Stomach (tissue), 9 donors: ENCODE results near the gene COL23A1. TPM values are rescaled to one million over a fixed set of nuclear protein-coding genes. Genes with fewer than 3 reads are reported as not detected.
"Not testable (repeated sequence)": the region's sequence is repeated elsewhere in the genome, so short reads cannot be mapped to it uniquely, and the experiment has no call there.

Experiments used
- DNase-seq, 2 donors: peaks; one replicate each; pipeline versions ENCODE4 v3.0.0 to v3.0.0-alpha.2; 2013 to 2019
- H3K27ac ChIP-seq, 5 donors: fragments of 200-600 bp in 4 of 5; sonication (generic) in 4 of 5; one replicate each; pipeline ENCODE4 v1.5.1; 2013 to 2019; ENCODE audit warnings: mild to moderate bottlenecking in 1 of 5, moderate library complexity in 1 of 5
- H3K27me3 ChIP-seq, 3 donors: fragments of 200-600 bp; sonication (generic); one replicate each; pipeline ENCODE4 v1.5.1; 2017 to 2019; ENCODE audit warnings: mixed run types in 1 of 3
- H3K36me3 ChIP-seq, 4 donors: fragments of 200-600 bp; sonication (generic); 1 replicate in 3 of 4; 2 replicates in 1 of 4; pipeline ENCODE4 v1.5.1; 2016 to 2019
- H3K4me1 ChIP-seq, 4 donors: fragments of 200-600 bp; sonication (generic); one replicate each; pipeline ENCODE4 v1.5.1; 2016 to 2019
- H3K4me3 ChIP-seq, 4 donors: fragments of 200-600 bp; sonication (generic) in 3 of 4; one replicate each; pipeline ENCODE4 v1.5.1; 2016 to 2019; ENCODE audit warnings: mild to moderate bottlenecking in 1 of 4
- H3K9me3 ChIP-seq, 4 donors: fragments of 200-600 bp; sonication (generic); one replicate each; pipeline ENCODE4 v1.5.1; 2016 to 2019
- EP300 ChIP-seq: sonication (generic); formaldehyde crosslinking; IDR thresholded peaks from one replicate; pipeline ENCODE4 v1.6.1; 2017; ENCODE audit warnings: antibody characterized with exemption
- POLR2A ChIP-seq, 4 donors: fragments of 450-650 bp; IDR thresholded peaks; one replicate each; pipeline ENCODE4 v1.6.1; 2016; ENCODE audit warnings: antibody characterized with exemption in 4 of 4, control low read depth in 2 of 4, mild to moderate bottlenecking in 1 of 4, moderate library complexity in 1 of 4
- POLR2AphosphoS5 ChIP-seq, 3 donors: sonication (generic); formaldehyde crosslinking; IDR thresholded peaks; one replicate each; pipeline ENCODE4 v1.6.1; 2016; ENCODE audit warnings: antibody characterized with exemption in 3 of 3
- WGBS, 5 donors: extraction: QIAGEN DNeasy Blood & Tissue Kit in 3 of 5; methylation state at CpG; one replicate each; pipeline versions ENCODE4 v1.1.5 to v1.1.7; 2013 to 2018; 5-methylcytosine and 5-hydroxymethylcytosine counted together
- intact Hi-C: fragments of 100-400 bp; cut with DNase I; formaldehyde crosslinking; loops from one replicate; pipeline ENCODE4 v1.15.1; 2023; ENCODE audit warnings: low total_unique reads
- polyA plus RNA-seq, 3 donors: library from polyadenylated mRNA; stranded (reverse); fragments of 200-250 nt; gene quantifications; one replicate each; pipeline ENCODE4 v1.2.3, GENCODE V29; 2013
- total RNA-seq, 5 donors: library from RNA; depleted of rRNA; stranded (reverse); fragments of >200 nt; gene quantifications; one replicate each; pipeline versions ENCODE4 v1.1.0 to v1.2.3, GENCODE V29; 2014 to 2016
- TF ChIP-seq, protein P1 (sequence below), 7 experiments: fragments of 450-650 bp in 4 of 7; fragments of 200-600 bp in 3 of 7; sonication (generic) in 3 of 7; IDR thresholded peaks; one replicate each; pipeline ENCODE4 v1.5.1; 2016 to 2019; ENCODE audit warnings: antibody characterized with exemption in 7 of 7, control low read depth in 2 of 7, mild to moderate bottlenecking in 1 of 7
- donor health status: healthy with polysubstance abuse.
- donor health status: Bipolar disorder and iron deficiency.
- donor health status: healthy.

Gene COL23A1
- total and polyA plus RNA-seq, 8 donors, result under 0.01 to 7.0 (median 1.4) TPM

DNA sequence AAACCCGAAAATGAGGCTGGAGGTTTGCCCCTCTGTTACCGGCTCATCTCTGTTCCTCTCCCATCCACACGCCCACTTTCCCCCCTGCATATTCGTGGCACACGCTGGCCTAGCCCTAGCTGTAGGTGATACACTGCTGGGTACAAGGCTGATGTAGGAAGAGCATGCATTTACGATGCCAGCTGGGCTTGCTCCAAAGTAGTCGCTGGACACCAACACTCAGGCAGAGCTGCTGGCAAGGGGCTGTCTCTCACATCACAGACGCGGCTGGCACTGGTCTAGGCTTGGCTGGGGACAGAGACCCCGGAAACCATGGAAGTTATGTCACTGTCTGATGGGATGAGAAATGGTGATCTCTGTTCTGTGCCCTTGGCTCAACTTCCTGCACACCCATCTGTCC is 347.8 kb downstream of the COL23A1 start:
- intact Hi-C loops, result no loop called here
- no peaks in the 10 kb centered on the region for H3K36me3 ChIP-seq
- 80 to 86% (median 83%) methylated on average over 9 to 10 of the region's 10 CpGs for WGBS, 5 donors
- no peaks in the 10 kb centered on the region for H3K9me3 ChIP-seq
- no peak overlapping the region for H3K4me3 ChIP-seq
- no peak overlapping the region for H3K27ac ChIP-seq
- peaks cover 0 to 28% (median 10%) of the 10 kb centered on the region in 4 donors for H3K4me1 ChIP-seq
- TF ChIP-seq POLR2AphosphoS5 (IDR thresholded peaks at IDR 0.05) (no peak), POLR2A (IDR thresholded peaks at IDR 0.05) (no peak), EP300 (no peak)
- TF ChIP-seq, protein P1, sequence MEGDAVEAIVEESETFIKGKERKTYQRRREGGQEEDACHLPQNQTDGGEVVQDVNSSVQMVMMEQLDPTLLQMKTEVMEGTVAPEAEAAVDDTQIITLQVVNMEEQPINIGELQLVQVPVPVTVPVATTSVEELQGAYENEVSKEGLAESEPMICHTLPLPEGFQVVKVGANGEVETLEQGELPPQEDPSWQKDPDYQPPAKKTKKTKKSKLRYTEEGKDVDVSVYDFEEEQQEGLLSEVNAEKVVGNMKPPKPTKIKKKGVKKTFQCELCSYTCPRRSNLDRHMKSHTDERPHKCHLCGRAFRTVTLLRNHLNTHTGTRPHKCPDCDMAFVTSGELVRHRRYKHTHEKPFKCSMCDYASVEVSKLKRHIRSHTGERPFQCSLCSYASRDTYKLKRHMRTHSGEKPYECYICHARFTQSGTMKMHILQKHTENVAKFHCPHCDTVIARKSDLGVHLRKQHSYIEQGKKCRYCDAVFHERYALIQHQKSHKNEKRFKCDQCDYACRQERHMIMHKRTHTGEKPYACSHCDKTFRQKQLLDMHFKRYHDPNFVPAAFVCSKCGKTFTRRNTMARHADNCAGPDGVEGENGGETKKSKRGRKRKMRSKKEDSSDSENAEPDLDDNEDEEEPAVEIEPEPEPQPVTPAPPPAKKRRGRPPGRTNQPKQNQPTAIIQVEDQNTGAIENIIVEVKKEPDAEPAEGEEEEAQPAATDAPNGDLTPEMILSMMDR (IDR thresholded peaks at IDR 0.05), result no peak
- no peak for DNase-seq
- H3K27me3 ChIP-seq, result no peaks in the 10 kb centered on the region

GRCh38 chr5:178241688-178242231 is 348.4 kb downstream of the COL23A1 start:
- no peaks in the 10 kb centered on the region for H3K9me3 ChIP-seq
- H3K4me1 ChIP-seq, result peaks cover 0 to 35% (median 12%) of the 10 kb centered on the region in 4 donors
- H3K27ac ChIP-seq, result peak overlapping the region in 3 of 5 donors; percentile 29 to 77 (median 77)
- no peak for DNase-seq
- TF ChIP-seq, protein P1 (IDR thresholded peaks at IDR 0.05), result no peak
- TF ChIP-seq EP300, result no peak
- no peaks in the 10 kb centered on the region for H3K36me3 ChIP-seq
- H3K4me3 ChIP-seq, result no peak overlapping the region
- intact Hi-C loops, result no loop called here
- WGBS, 5 donors, result 80 to 86% (median 83%) methylated on average over 8 to 15 of the region's 15 CpGs
- H3K27me3 ChIP-seq, result no peaks in the 10 kb centered on the region

- H3K9me3 ChIP-seq, result no peaks in the 10 kb centered on the region
- no peak for TF ChIP-seq POLR2A (IDR thresholded peaks at IDR 0.05)
- TF ChIP-seq, protein P1 (IDR thresholded peaks at IDR 0.05), result no peak
- no peak for TF ChIP-seq EP300
- TF ChIP-seq POLR2AphosphoS5 (IDR thresholded peaks at IDR 0.05), result no peak
- no peaks in the 10 kb centered on the region for H3K36me3 ChIP-seq
- intact Hi-C loops, result no loop called here
- DNase-seq, result peak in 1 of 2 donors; percentile 38
- WGBS, 5 donors, result 45 to 83% (median 63%) methylated on average over 7 to 8 of the region's 8 CpGs
- H3K4me3 ChIP-seq, result no peak overlapping the region
- peak overlapping the region in 3 of 5 donors; percentile 29 to 77 (median 77) for H3K27ac ChIP-seq
- no peaks in the 10 kb centered on the region for H3K27me3 ChIP-seq
- peaks cover 0 to 40% (median 17%) of the 10 kb centered on the region in 4 donors for H3K4me1 ChIP-seq
Measured at GRCh38 chr5:178241231-178241663, 348.9 kb downstream of the COL23A1 start.

DNA sequence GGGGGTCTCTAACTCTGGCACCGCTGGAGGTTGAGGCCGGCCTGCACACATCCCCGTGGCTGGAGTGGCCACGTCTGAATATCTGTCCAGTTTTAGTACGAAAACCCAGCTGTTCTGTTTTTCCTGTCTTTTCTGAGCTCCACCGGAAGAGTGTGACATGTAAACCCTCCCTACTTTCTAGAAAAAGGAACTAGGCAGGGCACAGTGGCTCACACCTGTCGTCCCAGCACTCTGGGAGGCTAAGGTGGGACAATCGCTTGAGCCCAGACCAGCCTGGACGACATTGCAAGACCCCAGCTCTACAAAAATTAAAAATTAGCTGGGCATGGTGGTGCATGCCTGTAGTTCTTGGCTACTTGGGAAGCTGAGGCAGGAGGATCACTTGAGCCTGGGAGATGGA is 349.4 kb downstream of the COL23A1 start:
- H3K4me1 ChIP-seq, result peaks cover 0 to 44% (median 21%) of the 10 kb centered on the region in 4 donors
- intact Hi-C loops, result no loop called here
- no peak for DNase-seq

GRCh38 chr5:178240341-178240741 is 349.9 kb downstream of the COL23A1 start:
- Histone ChIP-seq H3K27me3 (no peaks in the 10 kb centered on the region), H3K36me3 (no peaks in the 10 kb centered on the region), H3K9me3 (no peaks in the 10 kb centered on the region), H3K4me3 (no peak overlapping the region), H3K27ac (peak overlapping the region; percentile 11 to 77 (median 52)), H3K4me1 (peaks cover 0 to 44% (median 21%) of the 10 kb centered on the region in 4 donors)
- DNase-seq, result no peak
- TF ChIP-seq, protein P1 (IDR thresholded peaks at IDR 0.05), result no peak
- TF ChIP-seq POLR2A (IDR thresholded peaks at IDR 0.05), result no peak
- TF ChIP-seq POLR2AphosphoS5 (IDR thresholded peaks at IDR 0.05), result no peak
- no peak for TF ChIP-seq EP300
- 84 to 95% (median 88%) methylated on average over 15 to 19 of the region's 19 CpGs for WGBS, 5 donors
- intact Hi-C loops, result no loop called here

More for the DNA sequence above, 349.4 kb downstream of the COL23A1 start:
- H3K4me3 ChIP-seq, result no peak overlapping the region
- WGBS, 5 donors, result 73 to 91% (median 78%) methylated on average over 9 of the region's 9 CpGs
- peak overlapping the region in 4 of 5 donors; percentile 37 to 77 (median 64) for H3K27ac ChIP-seq
- no peaks in the 10 kb centered on the region for H3K9me3 ChIP-seq
- no peak for TF ChIP-seq POLR2A (IDR thresholded peaks at IDR 0.05)
- TF ChIP-seq POLR2AphosphoS5 (IDR thresholded peaks at IDR 0.05), result no peak
- no peaks in the 10 kb centered on the region for H3K27me3 ChIP-seq
- H3K36me3 ChIP-seq, result no peaks in the 10 kb centered on the region

DNA sequence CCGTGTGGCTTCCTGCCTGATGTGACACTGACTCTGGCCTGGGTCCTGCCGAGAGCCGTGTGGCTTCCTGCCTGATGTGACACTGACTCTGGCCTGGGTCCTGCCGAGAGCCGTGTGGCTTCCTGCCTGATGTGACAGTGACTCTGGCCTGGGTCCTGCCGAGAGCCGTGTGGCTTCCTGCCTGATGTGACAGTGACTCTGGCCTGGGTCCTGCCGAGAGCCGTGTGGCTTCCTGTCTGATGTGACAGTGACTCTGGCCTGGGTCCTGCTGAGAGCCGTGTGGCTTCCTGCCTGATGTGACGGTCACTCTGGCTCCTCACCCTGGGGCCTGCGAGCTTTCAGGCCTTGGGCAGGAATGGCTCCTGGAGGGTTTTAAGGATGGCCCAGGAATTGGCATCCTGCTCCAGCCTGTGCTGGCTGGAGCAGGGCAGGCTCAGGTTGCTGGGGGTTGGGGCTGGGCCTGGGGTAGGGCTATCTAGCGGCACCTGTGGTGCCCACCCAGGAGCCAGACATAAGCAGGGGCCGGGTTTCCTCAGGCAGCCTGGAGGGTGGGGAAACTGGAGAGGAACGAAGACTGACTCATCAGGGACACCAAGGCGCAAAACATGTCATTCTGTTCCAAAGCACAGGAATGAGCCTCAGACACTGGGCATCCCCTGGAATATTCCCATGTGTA is 350.4 kb downstream of the COL23A1 start:
- Histone ChIP-seq H3K27ac (peak overlapping the region; percentile 11 to 77 (median 52)), H3K4me1 (peaks cover 0 to 49% (median 23%) of the 10 kb centered on the region in 4 donors)
- H3K36me3 ChIP-seq, H3K9me3 ChIP-seq, H3K4me3 ChIP-seq, intact Hi-C loops, H3K27me3 ChIP-seq: not testable (repeated sequence)
- peak in 1 of 2 donors; percentile 43 for DNase-seq
- 58 to 77% (median 72%) methylated on average over 5 to 14 of the region's 16 CpGs for WGBS, 5 donors
